NCI-H1436 (cell line): ENCODE measurements around the gene PAX9.

ENCODE experiments used
- DNase-seq: peaks from one replicate; lab custom pipeline; 2025; lab: John Stamatoyannopoulos, UW

PAX9 gene

GRCh38 chr14:36655963-36656686, 5.5 kb upstream of the PAX9 start:
- no peak for DNase-seq

- no peak for DNase-seq
Observed at GRCh38 chr14:36656687-36657398, 4.8 kb upstream of the PAX9 start.

- no peak for DNase-seq
Observed at GRCh38 chr14:36657399-36658122, 4.1 kb upstream of the PAX9 start.

- DNase-seq = no peak
Observed at GRCh38 chr14:36658123-36659009, 3.3 kb upstream of the PAX9 start.

- no peak for DNase-seq
Observed at GRCh38 chr14:36659010-36659821, 2.4 kb upstream of the PAX9 start.

GRCh38 chr14:36659822-36660735, 1.6 kb upstream of the PAX9 start:
- DNase-seq = no peak

- DNase-seq = peak; percentile 84
Observed at GRCh38 chr14:36660736-36661505, 739 bp upstream of the PAX9 start.

- DNase-seq = no peak
Observed at GRCh38 chr14:36662258-36662542, 540 bp downstream of the PAX9 start.

GRCh38 chr14:36662543-36663403, 1.1 kb downstream of the PAX9 start:
- no peak for DNase-seq

- DNase-seq = no peak
Observed at GRCh38 chr14:36663404-36664321, 2.0 kb downstream of the PAX9 start.

- no peak for DNase-seq
Observed at GRCh38 chr14:36664322-36665193, 2.9 kb downstream of the PAX9 start.

GRCh38 chr14:36665887-36666415, 4.3 kb downstream of the PAX9 start:
- DNase-seq = no peak

GRCh38 chr14:36666416-36667206, 5.0 kb downstream of the PAX9 start:
- DNase-seq = no peak

GRCh38 chr14:36667679-36668078, 6.0 kb downstream of the PAX9 start:
- DNase-seq = no peak

GRCh38 chr14:36671149-36671548, 9.5 kb downstream of the PAX9 start:
- DNase-seq = no peak
